Urothelium cell line (cell line): ENCODE data around the gene SLC9A6.
"Not testable (repeated sequence)": the region's sequence is repeated elsewhere in the genome, so short reads cannot be mapped to it uniquely, and the experiment has no call there.

Source experiments
- DNase-seq: peaks from one replicate; pipeline ENCODE4 v3.0.0; 2011; ENCODE audit warnings: low spot score, mixed read lengths
- FAIRE-seq: peaks from 2 replicates; lab custom pipeline; 2011; peaks lifted over from hg19 to GRCh38; lab: Jason Lieb, UNC

SLC9A6 gene

GRCh38 chrX:136061286-136061685, 76.1 kb downstream of the SLC9A6 start:
- DNase-seq (no peak), FAIRE-seq (no peak)

- no peak for FAIRE-seq
These were observed 76.5 kb downstream of the SLC9A6 start for GRCh38 chrX:136061696-136062095.

GRCh38 chrX:136063340-136064079, 78.3 kb downstream of the SLC9A6 start:
- FAIRE-seq, result no peak
- DNase-seq, result no peak

More at GRCh38 chrX:136061696-136062095, 76.5 kb downstream of the SLC9A6 start:
- DNase-seq, result no peak

GRCh38 chrX:136064661-136065043, 79.4 kb downstream of the SLC9A6 start:
- DNase-seq (no peak), FAIRE-seq (no peak)

GRCh38 chrX:136065044-136065671, 79.9 kb downstream of the SLC9A6 start:
- DNase-seq, result peak; percentile 15
- no peak for FAIRE-seq

GRCh38 chrX:136067097-136067496, 81.9 kb downstream of the SLC9A6 start:
- FAIRE-seq (no peak), DNase-seq (no peak)

- DNase-seq, result no peak
- FAIRE-seq, result no peak
These were observed 82.7 kb downstream of the SLC9A6 start for GRCh38 chrX:136067966-136068365.

GRCh38 chrX:136076942-136077341, 91.7 kb downstream of the SLC9A6 start:
- DNase-seq (no peak), FAIRE-seq (no peak)

- DNase-seq (no peak), FAIRE-seq (no peak)
These were observed 95.5 kb downstream of the SLC9A6 start for GRCh38 chrX:136080766-136081165.

GRCh38 chrX:136086521-136086920, 101.3 kb downstream of the SLC9A6 start:
- FAIRE-seq (no peak), DNase-seq (no peak)

GRCh38 chrX:136091898-136092297, 106.7 kb downstream of the SLC9A6 start:
- not testable (repeated sequence) for DNase-seq, FAIRE-seq

- FAIRE-seq, result no peak
- no peak for DNase-seq
These were observed 109.7 kb downstream of the SLC9A6 start for GRCh38 chrX:136094962-136095361.
